HG02981 (cell line): Measurements from ENCODE around the gene GJA3.

Experiments
- ATAC-seq: cut with Tn5 transposase; IDR thresholded peaks from one replicate; pipeline ENCODE4 v1.9.1; 2021; ENCODE audit warnings: mild to moderate bottlenecking, moderate library complexity; ENCODE audit not compliant: unreplicated experiment

Gene GJA3

GRCh38 chr13:20099319-20099718 is 61.5 kb downstream of the GJA3 start:
- no peak for ATAC-seq

- no peak for ATAC-seq
Measured at GRCh38 chr13:20093951-20094350, 66.9 kb downstream of the GJA3 start.

DNA sequence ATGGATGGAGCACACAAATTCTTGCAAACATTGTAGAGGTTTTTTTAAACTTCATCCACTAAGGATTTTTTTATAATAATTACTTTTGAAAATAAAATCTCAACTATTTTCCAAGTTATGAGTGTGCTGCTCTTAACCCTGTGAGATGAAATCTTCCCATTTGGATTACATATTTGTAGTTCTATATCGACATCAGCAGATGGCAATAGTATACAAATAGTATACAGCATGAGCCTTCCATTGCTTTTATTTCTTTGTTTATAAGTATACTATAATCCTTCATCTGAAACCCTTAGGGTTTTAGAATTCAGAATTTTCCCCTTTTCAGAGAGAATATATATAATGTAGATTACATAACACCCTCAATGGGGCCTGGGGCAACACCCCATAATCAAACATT is 70.5 kb downstream of the GJA3 start:
- no peak for ATAC-seq
